ENCODE results near the gene LETM1.

GRCh38 chr4:1871471-1872021 is 15.6 kb upstream of the LETM1 start:
- TF ChIP-seq POLR2A (IDR thresholded peaks at IDR 0.05; ENCODE audit: low read depth, low read length) (no peak), POLR2AphosphoS5 (IDR thresholded peaks at IDR 0.05; ENCODE audit: low read depth, low read length) (no peak), SPI1 (IDR thresholded peaks at IDR 0.05; ENCODE audit: low read depth, low read length) (no peak), TAF1 (IDR thresholded peaks at IDR 0.05; ENCODE audit: low read depth, low read length) (no peak), PAX5 (IDR thresholded peaks at IDR 0.05; ENCODE audit: insufficient read depth, low read length, severe bottlenecking) (no peak)
